ENCODE results near the gene MASTL.

DNA sequence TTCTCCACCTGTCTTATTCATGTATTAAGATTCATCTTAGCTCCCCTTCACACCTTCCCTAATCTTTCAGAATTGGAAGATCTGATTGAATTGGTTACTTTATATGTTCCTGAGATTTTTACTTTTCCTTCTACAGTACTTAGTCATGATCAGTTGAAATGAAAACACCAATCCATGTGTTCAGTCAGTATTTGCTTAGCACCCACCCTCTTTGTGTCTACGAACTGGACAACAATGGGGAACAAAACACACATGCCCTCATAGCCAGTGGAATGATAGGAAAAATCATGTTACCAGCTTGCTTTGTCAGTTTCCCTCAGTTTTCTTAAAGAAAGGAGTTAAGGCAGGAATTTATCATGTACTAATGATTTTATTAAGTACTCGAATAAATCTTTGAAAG is 2.0 kb downstream of the MASTL start:
- no peak for TF ChIP-seq TARDBP (IDR thresholded peaks at IDR 0.05)
- TF ChIP-seq, protein P1, sequence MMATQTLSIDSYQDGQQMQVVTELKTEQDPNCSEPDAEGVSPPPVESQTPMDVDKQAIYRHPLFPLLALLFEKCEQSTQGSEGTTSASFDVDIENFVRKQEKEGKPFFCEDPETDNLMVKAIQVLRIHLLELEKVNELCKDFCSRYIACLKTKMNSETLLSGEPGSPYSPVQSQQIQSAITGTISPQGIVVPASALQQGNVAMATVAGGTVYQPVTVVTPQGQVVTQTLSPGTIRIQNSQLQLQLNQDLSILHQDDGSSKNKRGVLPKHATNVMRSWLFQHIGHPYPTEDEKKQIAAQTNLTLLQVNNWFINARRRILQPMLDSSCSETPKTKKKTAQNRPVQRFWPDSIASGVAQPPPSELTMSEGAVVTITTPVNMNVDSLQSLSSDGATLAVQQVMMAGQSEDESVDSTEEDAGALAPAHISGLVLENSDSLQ (IDR thresholded peaks at IDR 0.05) = no peak
- TF ChIP-seq FOXA1 (IDR thresholded peaks at IDR 0.05) = no peak
- no peak for TF ChIP-seq SUZ12 (IDR thresholded peaks at IDR 0.05)
- TF ChIP-seq HDGF (IDR thresholded peaks at IDR 0.05; ENCODE audit: borderline replicate concordance) = no peak
- TF ChIP-seq FOXM1 (IDR thresholded peaks at IDR 0.05; ENCODE audit: borderline replicate concordance) = no peak
- no peak for TF ChIP-seq ELF4 (IDR thresholded peaks at IDR 0.05)
- no peak for TF ChIP-seq BHLHE40 (IDR thresholded peaks at IDR 0.05; ENCODE audit: borderline replicate concordance)
- no peak for TF ChIP-seq SP1 (IDR thresholded peaks at IDR 0.05)
- TF ChIP-seq LEF1 (IDR thresholded peaks at IDR 0.05; ENCODE audit: borderline replicate concordance) = no peak

Data from HEK293T (cell line).